Glutamatergic neuron (in vitro differentiated cells): Measurements from ENCODE around the gene ATP8A2. TPM values are rescaled to one million over a fixed set of nuclear protein-coding genes. Genes with fewer than 3 reads are reported as not detected.

Source experiments
- DNase-seq: peaks from one replicate; pipeline ENCODE4 v3.0.0; 2022
- H3K27ac Mint-ChIP-seq: one replicate; pipeline ENCODE4 v1.8.0; 2020; ENCODE audit warnings: mild to moderate bottlenecking, mixed read lengths, inconsistent platforms; ENCODE audit not compliant: unreplicated experiment
- H3K27me3 Mint-ChIP-seq: one replicate; pipeline ENCODE4 v1.8.0; 2020; ENCODE audit warnings: mild to moderate bottlenecking, moderate library complexity, mixed read lengths, inconsistent platforms; ENCODE audit not compliant: unreplicated experiment
- H3K36me3 Mint-ChIP-seq: one replicate; pipeline ENCODE4 v1.8.0; 2020; ENCODE audit warnings: mild to moderate bottlenecking, mixed read lengths, inconsistent platforms; ENCODE audit not compliant: unreplicated experiment
- H3K4me1 Mint-ChIP-seq: one replicate; pipeline ENCODE4 v1.8.0; 2020; ENCODE audit warnings: mild to moderate bottlenecking, low read depth, mixed read lengths, inconsistent platforms; ENCODE audit not compliant: unreplicated experiment
- H3K4me3 Mint-ChIP-seq: one replicate; pipeline ENCODE4 v1.8.0; 2020; ENCODE audit warnings: mild to moderate bottlenecking, mixed read lengths, inconsistent platforms; ENCODE audit not compliant: unreplicated experiment
- H3K9me3 Mint-ChIP-seq: one replicate; pipeline ENCODE4 v1.8.0; 2020; ENCODE audit warnings: mild to moderate bottlenecking, moderate library complexity, mixed read lengths, inconsistent platforms; ENCODE audit not compliant: unreplicated experiment
- total RNA-seq: library from RNA; stranded (reverse); fragmentation: NEBNext Ultra II Directional; extraction: Animal tissue kit (Norgen Biotek cat#: 25700); gene quantifications from one replicate; pipeline ENCODE4 v1.2.1, GENCODE V29; 2021; ENCODE audit not compliant: unreplicated experiment
- TF ChIP-seq, protein P1 (sequence below): fragments of 200-600 bp; sonication (generic); IDR thresholded peaks from one replicate; pipeline ENCODE4 v1.5.0; 2021; ENCODE audit not compliant: partially characterized antibody, unreplicated experiment

The ATP8A2 gene
- total RNA-seq, 1 donor from 2014 or later = 70.1 TPM

DNA sequence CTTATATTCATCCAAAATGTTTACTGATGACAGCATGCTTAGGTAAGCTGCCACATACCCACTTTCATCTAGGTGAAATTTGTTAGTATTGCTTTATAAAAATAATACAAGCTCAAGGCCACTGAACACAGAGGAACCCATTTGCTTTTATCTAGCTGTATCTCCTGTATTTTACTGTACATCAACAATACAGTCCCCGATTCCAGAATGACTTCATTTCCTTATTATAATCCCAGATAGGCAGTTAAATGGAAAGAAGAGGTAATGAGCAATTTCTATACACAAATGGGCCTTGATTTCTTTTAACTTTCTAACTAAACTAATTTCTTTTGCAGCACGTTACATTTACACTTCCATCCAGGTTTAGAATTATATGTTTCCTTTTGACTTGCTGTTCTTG is 593.8 kb downstream of the ATP8A2 start:
- TF ChIP-seq, protein P1, sequence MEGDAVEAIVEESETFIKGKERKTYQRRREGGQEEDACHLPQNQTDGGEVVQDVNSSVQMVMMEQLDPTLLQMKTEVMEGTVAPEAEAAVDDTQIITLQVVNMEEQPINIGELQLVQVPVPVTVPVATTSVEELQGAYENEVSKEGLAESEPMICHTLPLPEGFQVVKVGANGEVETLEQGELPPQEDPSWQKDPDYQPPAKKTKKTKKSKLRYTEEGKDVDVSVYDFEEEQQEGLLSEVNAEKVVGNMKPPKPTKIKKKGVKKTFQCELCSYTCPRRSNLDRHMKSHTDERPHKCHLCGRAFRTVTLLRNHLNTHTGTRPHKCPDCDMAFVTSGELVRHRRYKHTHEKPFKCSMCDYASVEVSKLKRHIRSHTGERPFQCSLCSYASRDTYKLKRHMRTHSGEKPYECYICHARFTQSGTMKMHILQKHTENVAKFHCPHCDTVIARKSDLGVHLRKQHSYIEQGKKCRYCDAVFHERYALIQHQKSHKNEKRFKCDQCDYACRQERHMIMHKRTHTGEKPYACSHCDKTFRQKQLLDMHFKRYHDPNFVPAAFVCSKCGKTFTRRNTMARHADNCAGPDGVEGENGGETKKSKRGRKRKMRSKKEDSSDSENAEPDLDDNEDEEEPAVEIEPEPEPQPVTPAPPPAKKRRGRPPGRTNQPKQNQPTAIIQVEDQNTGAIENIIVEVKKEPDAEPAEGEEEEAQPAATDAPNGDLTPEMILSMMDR = no peak
- H3K27me3 Mint-ChIP-seq = peaks cover 2% of the 10 kb centered on the region
- peaks cover 3% of the 10 kb centered on the region for H3K9me3 Mint-ChIP-seq
- H3K4me1 Mint-ChIP-seq = peaks cover 15% of the 10 kb centered on the region
- H3K27ac Mint-ChIP-seq = no peak overlapping the region
- no peak for DNase-seq
- no peak overlapping the region for H3K4me3 Mint-ChIP-seq
- peaks cover 6% of the 10 kb centered on the region for H3K36me3 Mint-ChIP-seq

DNA sequence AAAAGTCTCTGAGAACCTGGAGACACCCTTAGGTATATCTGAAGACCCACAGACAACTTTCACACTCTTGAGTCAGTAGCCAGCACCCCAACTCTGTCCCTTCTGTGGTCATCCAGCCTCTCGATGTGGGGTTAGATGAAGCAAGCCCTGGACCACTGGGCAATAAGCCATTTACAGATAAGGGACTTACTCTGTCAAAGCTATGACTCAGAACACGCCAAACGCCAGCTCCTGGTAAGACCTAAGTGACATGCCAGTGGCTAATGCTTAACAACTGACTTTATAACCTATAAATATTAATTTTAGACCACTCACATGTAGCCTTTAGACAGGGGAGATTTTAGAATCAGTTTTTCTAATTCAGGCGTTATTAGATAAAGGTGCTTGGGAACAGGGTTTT is 594.3 kb downstream of the ATP8A2 start:
- Mint-ChIP-seq H3K27ac (no peak overlapping the region), H3K9me3 (peaks cover 3% of the 10 kb centered on the region), H3K4me3 (no peak overlapping the region), H3K36me3 (peaks cover under 1% of the 10 kb centered on the region), H3K4me1 (peaks cover 20% of the 10 kb centered on the region), H3K27me3 (peaks cover 2% of the 10 kb centered on the region)
- TF ChIP-seq, protein P1 = no peak
- DNase-seq = no peak

DNA sequence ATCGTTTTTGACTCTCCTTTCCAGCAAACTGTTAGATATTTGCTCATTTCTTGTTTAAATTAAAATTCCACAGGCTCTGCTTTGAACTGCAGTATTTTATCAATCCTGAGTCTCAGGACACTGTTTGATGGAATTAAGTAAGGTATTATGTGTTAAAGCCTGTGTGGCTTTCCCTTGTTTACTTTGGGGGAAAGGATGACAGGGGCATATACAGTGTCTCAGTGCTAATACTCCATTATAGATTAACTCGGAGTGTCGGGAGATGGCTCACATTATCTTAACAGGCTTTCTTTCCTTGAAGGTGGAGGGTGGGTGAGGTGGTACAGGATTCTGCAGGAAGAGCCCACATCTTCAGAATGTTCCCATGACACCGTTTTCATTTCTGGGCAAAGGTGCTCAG is 595.4 kb downstream of the ATP8A2 start:
- DNase-seq = no peak
- no peaks in the 10 kb centered on the region for H3K36me3 Mint-ChIP-seq
- peaks cover 29% of the 10 kb centered on the region for H3K4me1 Mint-ChIP-seq
- H3K4me3 Mint-ChIP-seq = no peak overlapping the region
- peaks cover 2% of the 10 kb centered on the region for H3K27me3 Mint-ChIP-seq
- TF ChIP-seq, protein P1 = no peak
- H3K9me3 Mint-ChIP-seq = peaks cover 3% of the 10 kb centered on the region
- H3K27ac Mint-ChIP-seq = no peak overlapping the region

DNA sequence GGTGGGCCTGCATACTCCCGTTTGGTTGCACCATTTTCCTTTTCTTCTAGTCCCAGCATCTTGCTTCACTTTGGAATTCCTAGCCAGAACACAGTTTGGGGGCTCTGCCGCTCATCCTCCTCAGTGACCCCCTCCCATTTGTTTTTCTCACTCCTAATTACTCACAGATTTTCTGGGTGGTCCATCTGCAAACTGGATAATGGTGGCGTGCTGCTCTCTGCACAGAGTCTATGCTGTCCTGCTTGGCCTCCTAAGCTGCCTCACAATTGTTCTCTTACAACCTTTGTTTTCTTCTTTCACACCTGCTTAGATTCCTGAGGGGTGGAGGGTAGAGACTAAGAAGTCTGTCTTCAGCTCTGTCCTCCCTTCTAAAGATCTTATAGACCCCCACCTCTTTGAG is 599.3 kb downstream of the ATP8A2 start:
- Mint-ChIP-seq H3K36me3 (no peaks in the 10 kb centered on the region), H3K27me3 (peaks cover 17% of the 10 kb centered on the region), H3K9me3 (peaks cover 26% of the 10 kb centered on the region), H3K4me3 (peak overlapping the region; percentile 18), H3K4me1 (peaks cover 61% of the 10 kb centered on the region), H3K27ac (peak overlapping the region; percentile 63)
- TF ChIP-seq, protein P1 = no peak
- DNase-seq = no peak

DNA sequence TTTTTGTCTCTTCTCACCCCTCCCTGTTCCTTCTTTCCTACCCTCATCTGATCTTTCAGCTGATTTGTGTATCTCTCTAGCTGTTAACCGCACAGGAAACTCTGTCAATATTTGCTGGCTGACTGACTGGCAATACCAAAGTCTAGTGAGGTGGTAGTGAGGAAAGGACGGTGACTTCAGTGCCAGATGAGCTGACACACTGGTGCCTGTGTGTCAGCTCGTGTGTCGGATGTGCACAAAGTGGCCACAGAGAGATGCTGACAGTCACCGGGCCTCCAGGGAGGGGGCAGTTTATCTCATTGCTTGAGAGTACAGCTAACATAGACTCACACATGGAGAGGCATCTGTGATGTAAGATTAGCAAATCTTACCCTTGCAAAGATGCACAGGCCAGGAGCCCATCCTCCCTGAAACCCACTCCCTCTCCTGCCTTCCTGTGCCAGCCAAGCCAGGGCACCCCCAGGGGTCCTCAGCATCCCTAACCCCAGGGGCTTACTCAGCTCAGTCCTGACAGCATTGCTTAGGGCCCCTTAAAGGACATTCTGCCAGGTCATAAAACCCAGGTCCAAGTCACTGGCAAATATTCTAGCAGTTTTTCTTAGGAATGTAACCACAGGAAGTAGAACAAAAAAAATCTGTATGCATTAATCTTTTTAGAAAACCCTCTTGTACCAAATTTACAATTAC is 599.8 kb downstream of the ATP8A2 start:
- Mint-ChIP-seq H3K27me3 (peaks cover 17% of the 10 kb centered on the region), H3K4me1 (peaks cover 65% of the 10 kb centered on the region), H3K36me3 (no peaks in the 10 kb centered on the region), H3K4me3 (peak overlapping the region; percentile 18), H3K27ac (peak overlapping the region; percentile 63), H3K9me3 (peaks cover 26% of the 10 kb centered on the region)
- TF ChIP-seq, protein P1 = no peak
- DNase-seq = peak; percentile 56
